ENCODE measurements around the gene PABPC1L.

The PABPC1L gene

GRCh38 chr20:44918761-44919160 is 8.9 kb downstream of the PABPC1L start:
- TF ChIP-seq TAF1 (IDR thresholded peaks at IDR 0.05; ENCODE audit: borderline replicate concordance, insufficient read depth, low read length) (no peak), POLR2AphosphoS5 (IDR thresholded peaks at IDR 0.05; ENCODE audit: low read depth, low read length) (no peak), FOXP2 (optimal IDR thresholded peaks at IDR 0.05; ENCODE audit: borderline replicate concordance, extremely low read depth, extremely low read length, insufficient read depth) (no peak), SIN3A (IDR thresholded peaks at IDR 0.05; ENCODE audit: borderline replicate concordance, insufficient read depth, low read length) (no peak), REST (IDR thresholded peaks at IDR 0.05; ENCODE audit: insufficient read depth in 1 of 2, low read depth in 2 of 2, low read length in 2 of 2) (no peak)

GRCh38 chr20:44921447-44921846 is 11.6 kb downstream of the PABPC1L start:
- TF ChIP-seq SIN3A (IDR thresholded peaks at IDR 0.05; ENCODE audit: borderline replicate concordance, insufficient read depth, low read length) (no peak), FOXP2 (optimal IDR thresholded peaks at IDR 0.05; ENCODE audit: borderline replicate concordance, extremely low read depth, extremely low read length, insufficient read depth) (no peak), POLR2AphosphoS5 (IDR thresholded peaks at IDR 0.05; ENCODE audit: low read depth, low read length) (no peak), TAF1 (IDR thresholded peaks at IDR 0.05; ENCODE audit: borderline replicate concordance, insufficient read depth, low read length) (no peak), REST (IDR thresholded peaks at IDR 0.05; ENCODE audit: insufficient read depth in 1 of 2, low read depth in 2 of 2, low read length in 2 of 2) (no peak)

- TF ChIP-seq TAF1 (IDR thresholded peaks at IDR 0.05; ENCODE audit: borderline replicate concordance, insufficient read depth, low read length) (no peak), SIN3A (IDR thresholded peaks at IDR 0.05; ENCODE audit: borderline replicate concordance, insufficient read depth, low read length) (no peak), FOXP2 (optimal IDR thresholded peaks at IDR 0.05; ENCODE audit: borderline replicate concordance, extremely low read depth, extremely low read length, insufficient read depth) (no peak), POLR2AphosphoS5 (IDR thresholded peaks at IDR 0.05; ENCODE audit: low read depth, low read length) (no peak), REST (IDR thresholded peaks at IDR 0.05; ENCODE audit: insufficient read depth in 1 of 2, low read depth in 2 of 2, low read length in 2 of 2) (no peak)
Measured at GRCh38 chr20:44924541-44924940, 14.7 kb downstream of the PABPC1L start.

GRCh38 chr20:44928595-44928994 is 18.7 kb downstream of the PABPC1L start:
- no peak for TF ChIP-seq SIN3A (IDR thresholded peaks at IDR 0.05; ENCODE audit: borderline replicate concordance, insufficient read depth, low read length)
- TF ChIP-seq TAF1 (IDR thresholded peaks at IDR 0.05; ENCODE audit: borderline replicate concordance, insufficient read depth, low read length): no peak
- no peak for TF ChIP-seq POLR2AphosphoS5 (IDR thresholded peaks at IDR 0.05; ENCODE audit: low read depth, low read length)
- no peak for TF ChIP-seq REST (IDR thresholded peaks at IDR 0.05; ENCODE audit: insufficient read depth in 1 of 2, low read depth in 2 of 2, low read length in 2 of 2)
- no peak for TF ChIP-seq FOXP2 (optimal IDR thresholded peaks at IDR 0.05; ENCODE audit: borderline replicate concordance, extremely low read depth, extremely low read length, insufficient read depth)

All from PFSK-1 (cell line).